ENCODE data around the gene CD83.
"Not testable (repeated sequence)": the region's sequence is repeated elsewhere in the genome, so short reads cannot be mapped to it uniquely, and the experiment has no call there.

Gene CD83

GRCh38 chr6:14117158-14118090 is at the start of gene CD83:
CD83 (plus strand) TSS chr6:14117772; CDS start chr6:14117812, 40 bp downstream.
- no peak for DNase-seq (ENCODE audit: low read depth)

- DNase-seq (ENCODE audit: low read depth): peak; percentile 57
Measured at GRCh38 chr6:14068133-14068532, 49.4 kb upstream of the CD83 start.

- DNase-seq (ENCODE audit: low read depth): no peak
Measured at GRCh38 chr6:14068623-14069022, 48.9 kb upstream of the CD83 start.

GRCh38 chr6:14070457-14070856 is 47.1 kb upstream of the CD83 start:
- no peak for DNase-seq (ENCODE audit: low read depth)

- DNase-seq (ENCODE audit: low read depth): no peak
Measured at GRCh38 chr6:14072084-14072483, 45.5 kb upstream of the CD83 start.

GRCh38 chr6:14073561-14074354 is 43.8 kb upstream of the CD83 start:
- not testable (repeated sequence) for DNase-seq (ENCODE audit: low read depth)

- no peak for DNase-seq (ENCODE audit: low read depth)
Measured at GRCh38 chr6:14074476-14075094, 43.0 kb upstream of the CD83 start.

- DNase-seq (ENCODE audit: low read depth): no peak
Measured at GRCh38 chr6:14075095-14075503, 42.5 kb upstream of the CD83 start.

GRCh38 chr6:14077193-14077867 is 40.2 kb upstream of the CD83 start:
- no peak for DNase-seq (ENCODE audit: low read depth)

GRCh38 chr6:14079433-14079832 is 38.1 kb upstream of the CD83 start:
- DNase-seq (ENCODE audit: low read depth): no peak

GRCh38 chr6:14079971-14080370 is 37.6 kb upstream of the CD83 start:
- no peak for DNase-seq (ENCODE audit: low read depth)

- DNase-seq (ENCODE audit: low read depth): no peak
Measured at GRCh38 chr6:14081126-14081525, 36.4 kb upstream of the CD83 start.

- DNase-seq (ENCODE audit: low read depth): no peak
Measured at GRCh38 chr6:14082771-14083170, 34.8 kb upstream of the CD83 start.

- DNase-seq (ENCODE audit: low read depth): no peak
Measured at GRCh38 chr6:14083262-14083661, 34.3 kb upstream of the CD83 start.

GRCh38 chr6:14083751-14084150 is 33.8 kb upstream of the CD83 start:
- no peak for DNase-seq (ENCODE audit: low read depth)

GRCh38 chr6:14084388-14084787 is 33.2 kb upstream of the CD83 start:
- no peak for DNase-seq (ENCODE audit: low read depth)

GRCh38 chr6:14085176-14085787 is 32.3 kb upstream of the CD83 start:
- no peak for DNase-seq (ENCODE audit: low read depth)

GRCh38 chr6:14086701-14087100 is 30.9 kb upstream of the CD83 start:
- no peak for DNase-seq (ENCODE audit: low read depth)

- DNase-seq (ENCODE audit: low read depth): no peak
Measured at GRCh38 chr6:14088600-14089192, 28.9 kb upstream of the CD83 start.

- DNase-seq (ENCODE audit: low read depth): no peak
Measured at GRCh38 chr6:14089224-14089623, 28.3 kb upstream of the CD83 start.

GRCh38 chr6:14091339-14091978 is 26.1 kb upstream of the CD83 start:
- no peak for DNase-seq (ENCODE audit: low read depth)

Data from GM04503 (cell line).